ENCODE measurements around the gene NXT1.
"Not testable (repeated sequence)": the region's sequence is repeated elsewhere in the genome, so short reads cannot be mapped to it uniquely, and the experiment has no call there.

Gene NXT1

DNA sequence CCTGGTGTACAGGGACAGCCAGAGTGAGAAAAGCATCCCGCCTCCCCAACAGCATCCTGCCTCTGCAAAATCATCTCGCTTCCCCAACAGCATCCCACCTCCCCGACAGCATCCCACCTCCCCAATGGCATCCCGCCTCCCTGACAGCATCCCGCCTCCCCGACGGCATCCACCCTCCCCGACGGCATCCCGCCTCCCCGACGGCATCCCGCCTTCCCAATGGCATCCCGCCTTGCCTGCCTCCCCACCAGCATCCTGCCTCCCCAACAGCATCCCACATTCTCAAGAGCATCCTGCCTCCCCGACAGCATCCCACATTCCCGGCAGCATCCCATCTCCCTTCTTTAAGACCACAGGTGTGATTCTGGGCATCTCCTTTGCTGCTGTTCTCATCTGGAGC is 46.0 kb upstream of the NXT1 start:
- DNase-seq (ENCODE audit: extremely low spot score) = no peak
- ChIA-PET CTCF (no interaction called here), POLR2A (no interaction called here)
- TF ChIP-seq BHLHE40 (IDR thresholded peaks at IDR 0.05; ENCODE audit: borderline replicate concordance) = no peak

DNA sequence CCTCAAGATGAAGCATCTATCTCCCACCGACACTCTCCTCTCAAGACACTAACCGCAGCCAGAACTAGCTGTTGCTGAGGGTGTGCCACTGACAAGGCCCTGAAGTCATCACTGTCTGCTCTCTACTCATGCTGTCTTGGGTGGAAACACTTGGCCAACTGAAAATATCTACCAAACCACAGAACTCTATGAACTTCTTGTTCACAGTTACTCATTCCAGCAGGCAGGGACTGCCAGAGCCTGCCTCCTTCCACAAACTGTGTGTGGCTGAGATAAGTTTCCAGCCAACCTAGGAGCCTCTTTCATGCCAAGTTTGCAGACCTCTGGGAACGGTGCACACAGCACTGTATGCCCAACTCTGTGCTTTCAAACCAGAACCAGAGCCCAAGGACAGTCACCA is 45.5 kb upstream of the NXT1 start:
- POLR2A ChIA-PET = no interaction called here
- TF ChIP-seq ELF4 (IDR thresholded peaks at IDR 0.05) (no peak), FOXM1 (IDR thresholded peaks at IDR 0.05; ENCODE audit: borderline replicate concordance) (no peak), ZNF384 (IDR thresholded peaks at IDR 0.05) (no peak), L3MBTL2 (conservative IDR thresholded peaks at IDR 0.05) (no peak), BHLHE40 (IDR thresholded peaks at IDR 0.05; ENCODE audit: borderline replicate concordance) (no peak), NFRKB (IDR thresholded peaks at IDR 0.05) (no peak), FOXA1 (IDR thresholded peaks at IDR 0.05) (no peak), FOXK2 (IDR thresholded peaks at IDR 0.05) (no peak), HDGF (IDR thresholded peaks at IDR 0.05; ENCODE audit: borderline replicate concordance) (no peak), TARDBP (IDR thresholded peaks at IDR 0.05) (no peak), SP1 (IDR thresholded peaks at IDR 0.05) (no peak), ARNT (IDR thresholded peaks at IDR 0.05) (no peak)
- DNase-seq (ENCODE audit: extremely low spot score) = no peak
- CTCF ChIA-PET = interaction anchor here (0.6 to 0.7 kb wide), 2 partner anchors 16 to 37 kb away, joined by 3 read pairs; no protein-coding TSS in a partner anchor

DNA sequence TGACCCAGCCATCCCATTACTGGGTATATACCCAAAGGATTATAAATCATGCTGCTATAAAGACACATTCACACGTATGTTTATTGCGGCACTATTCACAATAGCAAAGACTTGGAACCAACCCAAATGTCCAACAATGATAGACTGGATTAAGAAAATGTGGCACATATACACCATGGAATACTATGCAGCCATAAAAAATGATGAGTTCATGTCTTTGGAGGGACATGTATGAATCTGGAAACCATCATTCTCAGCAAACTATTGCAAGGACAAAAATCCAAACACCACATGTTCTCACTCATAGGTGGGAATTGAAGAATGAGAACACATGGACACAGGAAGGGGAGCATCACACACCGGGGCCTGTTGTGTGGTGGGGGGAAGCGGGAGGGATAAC is 43.2 kb upstream of the NXT1 start:
- POLR2A ChIA-PET; CTCF ChIA-PET; DNase-seq (ENCODE audit: extremely low spot score): not testable (repeated sequence)

DNA sequence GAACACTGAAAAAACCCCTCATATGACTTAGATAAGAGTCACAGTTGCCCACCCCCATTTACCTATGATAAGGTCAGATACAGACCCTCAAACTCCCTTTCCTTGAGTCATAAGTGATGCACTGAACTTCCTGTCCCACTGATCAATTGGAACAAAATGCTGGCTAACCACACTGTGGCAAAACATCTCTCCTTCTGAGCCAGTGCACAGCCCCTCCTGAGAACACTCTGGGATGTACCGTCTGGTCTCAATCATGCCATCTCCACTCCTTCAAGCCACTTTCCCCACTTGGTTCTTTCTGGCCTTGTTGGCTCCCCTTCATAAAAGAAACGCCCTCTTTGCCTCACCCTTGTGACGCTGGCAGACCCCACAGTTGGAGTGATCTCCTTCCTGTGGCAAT is 42.6 kb upstream of the NXT1 start:
- POLR2A ChIA-PET = no interaction called here
- CTCF ChIA-PET = no interaction called here
- TF ChIP-seq TARDBP (IDR thresholded peaks at IDR 0.05) (no peak), FOXA1 (IDR thresholded peaks at IDR 0.05) (no peak), FOXM1 (IDR thresholded peaks at IDR 0.05; ENCODE audit: borderline replicate concordance) (no peak), BHLHE40 (IDR thresholded peaks at IDR 0.05; ENCODE audit: borderline replicate concordance) (no peak), LEF1 (IDR thresholded peaks at IDR 0.05; ENCODE audit: borderline replicate concordance) (no peak), ZNF384 (IDR thresholded peaks at IDR 0.05) (no peak), FOXK2 (IDR thresholded peaks at IDR 0.05) (no peak), ELF4 (IDR thresholded peaks at IDR 0.05) (no peak), CTBP1 (IDR thresholded peaks at IDR 0.05; ENCODE audit: borderline replicate concordance) (no peak), SP1 (IDR thresholded peaks at IDR 0.05) (no peak), NFRKB (IDR thresholded peaks at IDR 0.05) (no peak), SUZ12 (IDR thresholded peaks at IDR 0.05) (no peak), HDGF (IDR thresholded peaks at IDR 0.05; ENCODE audit: borderline replicate concordance) (no peak), L3MBTL2 (conservative IDR thresholded peaks at IDR 0.05) (no peak), ARNT (IDR thresholded peaks at IDR 0.05) (no peak)
- TF ChIP-seq, protein P1, sequence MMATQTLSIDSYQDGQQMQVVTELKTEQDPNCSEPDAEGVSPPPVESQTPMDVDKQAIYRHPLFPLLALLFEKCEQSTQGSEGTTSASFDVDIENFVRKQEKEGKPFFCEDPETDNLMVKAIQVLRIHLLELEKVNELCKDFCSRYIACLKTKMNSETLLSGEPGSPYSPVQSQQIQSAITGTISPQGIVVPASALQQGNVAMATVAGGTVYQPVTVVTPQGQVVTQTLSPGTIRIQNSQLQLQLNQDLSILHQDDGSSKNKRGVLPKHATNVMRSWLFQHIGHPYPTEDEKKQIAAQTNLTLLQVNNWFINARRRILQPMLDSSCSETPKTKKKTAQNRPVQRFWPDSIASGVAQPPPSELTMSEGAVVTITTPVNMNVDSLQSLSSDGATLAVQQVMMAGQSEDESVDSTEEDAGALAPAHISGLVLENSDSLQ (IDR thresholded peaks at IDR 0.05) = no peak
- no peak for DNase-seq (ENCODE audit: extremely low spot score)

DNA sequence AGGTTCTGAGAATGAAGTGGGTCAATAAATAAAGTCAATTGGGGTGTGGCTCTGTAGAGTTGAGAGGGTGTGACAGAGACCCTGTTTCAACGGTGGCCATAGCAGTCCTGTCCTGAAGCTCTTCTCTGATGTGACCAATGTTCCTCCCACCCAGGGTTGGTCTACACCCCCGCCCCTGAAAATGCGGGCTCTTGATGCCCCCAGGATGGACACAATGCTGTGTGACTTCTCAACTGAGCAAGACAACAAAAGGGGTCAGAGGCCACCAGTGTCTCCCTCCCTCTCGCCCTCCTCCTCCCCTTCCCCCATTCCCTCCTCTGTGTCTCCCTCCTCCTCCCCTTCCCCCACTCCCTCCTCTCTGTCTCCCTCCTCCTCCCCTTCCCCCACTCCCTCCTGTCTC is 41.7 kb upstream of the NXT1 start:
- DNase-seq (ENCODE audit: extremely low spot score) = no peak
- ChIA-PET POLR2A (no interaction called here), CTCF (no interaction called here)
- TF ChIP-seq BHLHE40 (IDR thresholded peaks at IDR 0.05; ENCODE audit: borderline replicate concordance) (no peak), CTBP1 (IDR thresholded peaks at IDR 0.05; ENCODE audit: borderline replicate concordance) (no peak), ELF4 (IDR thresholded peaks at IDR 0.05) (no peak), SP1 (IDR thresholded peaks at IDR 0.05) (no peak), FOXM1 (IDR thresholded peaks at IDR 0.05; ENCODE audit: borderline replicate concordance) (no peak), L3MBTL2 (conservative IDR thresholded peaks at IDR 0.05) (no peak), ZNF384 (IDR thresholded peaks at IDR 0.05) (no peak), NFRKB (IDR thresholded peaks at IDR 0.05) (no peak), ARNT (IDR thresholded peaks at IDR 0.05) (no peak), FOXA1 (IDR thresholded peaks at IDR 0.05) (no peak), FOXK2 (IDR thresholded peaks at IDR 0.05) (no peak), LEF1 (IDR thresholded peaks at IDR 0.05; ENCODE audit: borderline replicate concordance) (no peak), HDGF (IDR thresholded peaks at IDR 0.05; ENCODE audit: borderline replicate concordance) (no peak), TARDBP (IDR thresholded peaks at IDR 0.05) (no peak), SUZ12 (IDR thresholded peaks at IDR 0.05) (no peak)
- TF ChIP-seq, protein P1 (IDR thresholded peaks at IDR 0.05) = no peak

DNA sequence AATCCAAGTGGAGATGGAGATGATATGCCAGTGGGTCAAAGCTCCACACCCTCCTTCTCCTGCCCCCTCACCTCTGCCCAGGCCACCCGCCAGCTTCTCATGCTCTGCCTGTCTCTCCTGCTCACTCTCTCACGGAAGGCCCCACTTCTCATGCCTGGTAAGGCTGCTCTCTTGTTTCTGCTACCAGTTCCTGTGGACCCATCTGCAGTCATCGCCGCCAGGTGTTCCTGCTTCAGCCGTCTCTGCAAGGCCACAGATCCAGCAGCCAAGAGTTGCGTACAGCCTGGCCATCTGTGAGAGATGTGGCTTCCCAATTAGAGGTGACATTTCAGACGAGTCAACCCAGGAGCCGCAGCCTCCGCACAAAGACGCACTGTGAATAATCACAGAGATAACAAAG is 40.8 kb upstream of the NXT1 start:
- DNase-seq (ENCODE audit: extremely low spot score) = no peak
- ChIA-PET CTCF (no interaction called here), POLR2A (no interaction called here)

More for the DNA sequence above, 40.8 kb upstream of the NXT1 start:
- TF ChIP-seq BHLHE40 (IDR thresholded peaks at IDR 0.05; ENCODE audit: borderline replicate concordance) (no peak), SUZ12 (IDR thresholded peaks at IDR 0.05) (no peak), ZNF384 (IDR thresholded peaks at IDR 0.05) (no peak), LEF1 (IDR thresholded peaks at IDR 0.05; ENCODE audit: borderline replicate concordance) (no peak), ELF4 (IDR thresholded peaks at IDR 0.05) (no peak), NFRKB (IDR thresholded peaks at IDR 0.05) (no peak), L3MBTL2 (conservative IDR thresholded peaks at IDR 0.05) (no peak), TARDBP (IDR thresholded peaks at IDR 0.05) (no peak), CTBP1 (IDR thresholded peaks at IDR 0.05; ENCODE audit: borderline replicate concordance) (no peak), SP1 (IDR thresholded peaks at IDR 0.05) (no peak), FOXA1 (IDR thresholded peaks at IDR 0.05) (no peak), HDGF (IDR thresholded peaks at IDR 0.05; ENCODE audit: borderline replicate concordance) (no peak), FOXM1 (IDR thresholded peaks at IDR 0.05; ENCODE audit: borderline replicate concordance) (no peak), ARNT (IDR thresholded peaks at IDR 0.05) (no peak), FOXK2 (IDR thresholded peaks at IDR 0.05) (no peak)
- TF ChIP-seq, protein P1 (IDR thresholded peaks at IDR 0.05) = no peak

Measured in HEK293T (cell line).